Keratinocyte (primary cell): ENCODE data around the gene MET. TPM values are rescaled to one million over a fixed set of nuclear protein-coding genes. Genes with fewer than 3 reads are reported as not detected.

Source experiments
- DNase-seq: peaks from one replicate; pipeline ENCODE4 v3.0.0-alpha.2; 2011; ENCODE audit warnings: low read depth, missing footprints, low spot score
- FAIRE-seq: peaks from 2 replicates; lab custom pipeline; 2011; peaks lifted over from hg19 to GRCh38; lab: Jason Lieb, UNC
- H2AFZ ChIP-seq: 2 replicates; pipeline ENCODE4 v1.6.0; 2012; ENCODE audit warnings: low read length, control low read depth, inconsistent platforms; ENCODE audit not compliant: control insufficient read depth
- H3K27ac ChIP-seq: 2 replicates; pipeline ENCODE4 v1.5.1; 2011; ENCODE audit warnings: low read length; ENCODE audit not compliant: control insufficient read depth, insufficient read depth
- H3K27me3 ChIP-seq: 3 replicates; pipeline ENCODE4 v1.6.0; 2011; ENCODE audit warnings: low read length; ENCODE audit not compliant: control insufficient read depth, insufficient read depth; ENCODE audit errors: extremely low read depth
- H3K36me3 ChIP-seq, 2 experiments: 2 replicates in 1 of 2; 3 replicates in 1 of 2; pipeline ENCODE4 v1.5.1; 2011; ENCODE audit warnings: low read length in 2 of 2, mild to moderate bottlenecking in 1 of 2; ENCODE audit not compliant: control insufficient read depth in 2 of 2, insufficient read depth in 2 of 2; ENCODE audit errors: extremely low read depth in 1 of 2
- H3K4me1 ChIP-seq: 3 replicates; pipeline ENCODE4 v1.5.1; 2011; ENCODE audit warnings: low read length; ENCODE audit not compliant: control insufficient read depth, insufficient read depth; ENCODE audit errors: extremely low read depth
- H3K4me2 ChIP-seq: 3 replicates; pipeline ENCODE4 v1.6.0; 2011; ENCODE audit warnings: low read depth, low read length; ENCODE audit not compliant: control insufficient read depth, insufficient read depth; ENCODE audit errors: extremely low read depth
- H3K4me3 ChIP-seq, 3 experiments: fragments of 200-600 bp in 1 of 3; sonication (generic) in 1 of 3; 2 replicates in 2 of 3; 3 replicates in 1 of 3; pipeline ENCODE4 v1.5.1; 2011 to 2016; ENCODE audit warnings: low read length in 3 of 3, mild to moderate bottlenecking in 3 of 3, control low read depth in 2 of 3, inconsistent platforms in 1 of 3, low read depth in 1 of 3, mixed read lengths in 1 of 3, mixed run types in 1 of 3, moderate library complexity in 1 of 3; ENCODE audit not compliant: control insufficient read depth in 2 of 3, insufficient read depth in 2 of 3; ENCODE audit errors: extremely low read depth in 1 of 3
- H3K79me2 ChIP-seq: 2 replicates; pipeline ENCODE4 v1.6.0; 2012; ENCODE audit warnings: low read length; ENCODE audit not compliant: control insufficient read depth, insufficient read depth
- H3K9ac ChIP-seq: 3 replicates; pipeline ENCODE4 v1.6.0; 2011; ENCODE audit warnings: low read length; ENCODE audit not compliant: control insufficient read depth, insufficient read depth; ENCODE audit errors: extremely low read depth
- H3K9me1 ChIP-seq: 3 replicates; pipeline ENCODE4 v1.6.0; 2011; ENCODE audit warnings: low read length; ENCODE audit not compliant: control insufficient read depth, insufficient read depth; ENCODE audit errors: extremely low read depth
- H3K9me3 ChIP-seq: 2 replicates; pipeline ENCODE4 v1.5.1; 2012; ENCODE audit warnings: low read depth, low read length; ENCODE audit not compliant: control insufficient read depth
- H4K20me1 ChIP-seq: 3 replicates; pipeline ENCODE4 v1.6.0; 2011; ENCODE audit warnings: low read length; ENCODE audit not compliant: control insufficient read depth, insufficient read depth; ENCODE audit errors: extremely low read depth
- CTCF ChIP-seq, 3 experiments: IDR thresholded peaks in 1 of 3; conservative IDR thresholded peaks in 1 of 3; optimal IDR thresholded peaks in 1 of 3; 2 replicates in 2 of 3; 3 replicates in 1 of 3; pipeline versions ENCODE3 to v1.5.1; 2011; ENCODE audit warnings: low read length in 3 of 3, mild to moderate bottlenecking in 3 of 3, moderate library complexity in 2 of 3, control low read depth in 1 of 3, inconsistent platforms in 1 of 3; ENCODE audit not compliant: insufficient read depth in 2 of 3; ENCODE audit errors: extremely low read depth in 1 of 3
- EZH2 ChIP-seq: IDR thresholded peaks from one replicate; pipeline ENCODE4 v1.6.1; 2012; ENCODE audit warnings: inconsistent platforms, mild to moderate bottlenecking, low read length, moderate library complexity
- dilution Hi-C: fragments of 300-500 bp; cut with MboI; formaldehyde crosslinking; loops from one replicate; pipeline ENCODE4 v1.7.0; 2020; ENCODE audit warnings: low sequenced_read_pairs; ENCODE audit not compliant: extremely low pct_ligation_motif_present
- polyA plus RNA-seq, 5 experiments: library from polyadenylated mRNA; depleted of rRNA in 3 of 5; stranded (reverse) in 3 of 5; stranded (forward) in 1 of 5; unstranded in 1 of 5; fragments of >200 nt; gene quantifications; 1 replicate in 1 of 5; 2 replicates in 3 of 5; 3 replicates in 1 of 5; pipeline versions ENCODE4 v1.2.1 to v1.2.3, GENCODE V29; 2011 to 2012; ENCODE audit warnings: missing spikeins in 2 of 5, low read depth in 1 of 5, low replicate concordance in 1 of 5

The MET gene
- polyA plus RNA-seq, 1 donor (not counting 4 experiments of a cell fraction or from before 2014, with no cell fraction given), result 117 TPM

DNA sequence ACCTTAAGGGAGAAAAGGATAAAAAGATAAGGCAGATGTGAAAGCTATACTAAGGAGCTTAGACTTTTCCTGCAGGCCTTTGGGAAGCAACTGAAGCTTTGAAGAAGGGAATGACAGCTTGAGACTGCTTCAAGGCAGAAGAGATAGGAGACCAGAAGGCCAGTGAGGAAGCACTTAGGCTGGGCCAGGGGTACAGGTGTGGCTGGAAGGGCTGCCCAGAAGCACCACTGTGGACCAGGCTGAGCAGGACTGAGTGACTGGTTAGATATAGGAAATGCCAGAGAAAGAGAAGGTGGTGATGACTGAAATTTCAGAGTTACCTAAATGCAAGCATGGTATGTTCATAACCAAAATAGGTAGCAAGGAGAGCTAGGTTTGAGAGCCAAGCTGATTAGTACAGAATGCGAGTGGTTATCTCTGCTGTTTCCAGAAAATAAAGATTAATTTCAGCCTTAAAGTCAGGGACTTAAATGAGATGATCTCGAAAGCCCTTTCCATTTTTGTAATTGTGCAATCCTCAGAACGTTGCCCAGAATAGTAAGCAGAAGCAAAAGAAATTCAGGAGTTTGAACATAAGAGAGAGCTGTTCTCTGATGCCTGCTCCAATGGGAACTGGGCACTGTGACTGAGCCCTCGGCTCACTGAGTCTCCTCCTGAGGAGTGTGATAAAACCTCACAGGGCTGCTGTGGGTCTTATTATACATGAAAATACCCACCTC lies 54.9 kb downstream of the MET start:
- H3K4me2 ChIP-seq, result no peak overlapping the region
- DNase-seq, result no peak

GRCh38 chr7:116727432-116728009 lies 55.5 kb downstream of the MET start:
- TF ChIP-seq EZH2, result no peak
- no peak for TF ChIP-seq CTCF (optimal IDR thresholded peaks at IDR 0.05 in 1 of 3, IDR thresholded peaks at IDR 0.05 in 1 of 3, conservative IDR thresholded peaks at IDR 0.05 in 1 of 3; ENCODE audit: extremely low read depth in 1 of 3, insufficient read depth in 2 of 3, low read length in 3 of 3)
- Histone ChIP-seq H3K4me2 (no peak overlapping the region), H2AFZ (no peak overlapping the region), H3K9ac (no peak overlapping the region), H3K27me3 (no peaks in the 10 kb centered on the region), H3K4me3 (no peak overlapping the region), H3K27ac (no peak overlapping the region), H3K36me3 (peaks cover 18 to 23% of the 10 kb centered on the region in 2 experiments), H3K9me3 (no peaks in the 10 kb centered on the region), H3K4me1 (no peaks in the 10 kb centered on the region), H4K20me1 (peaks cover 3% of the 10 kb centered on the region), H3K9me1 (peaks cover 3% of the 10 kb centered on the region), H3K79me2 (peaks cover 58% of the 10 kb centered on the region)
- no peak for FAIRE-seq
- dilution Hi-C loops, result no loop called here
- DNase-seq, result no peak

More for the DNA sequence above, 54.9 kb downstream of the MET start:
- H3K27ac ChIP-seq, result no peak overlapping the region
- dilution Hi-C loops, result no loop called here
- no peaks in the 10 kb centered on the region for H3K27me3 ChIP-seq
- H3K79me2 ChIP-seq, result peaks cover 58% of the 10 kb centered on the region
- H4K20me1 ChIP-seq, result peaks cover 3% of the 10 kb centered on the region
- no peak overlapping the region for H2AFZ ChIP-seq
- no peaks in the 10 kb centered on the region for H3K9me3 ChIP-seq
- no peak overlapping the region for H3K9ac ChIP-seq
- no peak for FAIRE-seq
- peaks cover 16 to 21% of the 10 kb centered on the region in 2 experiments for H3K36me3 ChIP-seq
- H3K4me3 ChIP-seq, result no peak overlapping the region
- no peak for TF ChIP-seq EZH2
- TF ChIP-seq CTCF (optimal IDR thresholded peaks at IDR 0.05 in 1 of 3, IDR thresholded peaks at IDR 0.05 in 1 of 3, conservative IDR thresholded peaks at IDR 0.05 in 1 of 3; ENCODE audit: extremely low read depth in 1 of 3, insufficient read depth in 2 of 3, low read length in 3 of 3), result no peak
- H3K9me1 ChIP-seq, result peaks cover 3% of the 10 kb centered on the region
- no peaks in the 10 kb centered on the region for H3K4me1 ChIP-seq
